Amniotic epithelial cell (primary cell): ENCODE data around the gene JOSD1.

Experiments
- DNase-seq: peaks from one replicate; pipeline ENCODE4 v3.0.0-alpha.2; 2010; ENCODE audit warnings: low read depth

The JOSD1 gene

DNA sequence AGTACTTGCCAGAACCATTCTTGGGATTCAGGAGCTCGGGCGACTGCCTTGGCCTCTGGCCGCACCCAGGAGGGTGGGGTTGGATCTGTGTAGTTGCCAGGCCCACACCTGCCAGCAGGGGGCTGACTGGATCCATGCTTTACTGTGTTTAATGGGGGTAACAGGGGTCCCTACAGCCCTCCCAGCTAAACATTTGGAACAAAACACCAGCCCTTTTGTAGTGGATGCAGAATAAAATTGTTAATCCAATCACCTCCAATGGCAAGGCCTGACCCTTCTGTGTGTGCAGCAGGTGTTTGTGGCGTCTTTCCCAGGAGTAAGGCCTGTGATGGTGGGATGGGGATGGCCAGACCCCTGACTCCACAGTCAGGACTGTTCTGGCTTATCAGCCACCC lies 32.6 kb upstream of the JOSD1 start:
- peak; percentile 40 for DNase-seq

DNA sequence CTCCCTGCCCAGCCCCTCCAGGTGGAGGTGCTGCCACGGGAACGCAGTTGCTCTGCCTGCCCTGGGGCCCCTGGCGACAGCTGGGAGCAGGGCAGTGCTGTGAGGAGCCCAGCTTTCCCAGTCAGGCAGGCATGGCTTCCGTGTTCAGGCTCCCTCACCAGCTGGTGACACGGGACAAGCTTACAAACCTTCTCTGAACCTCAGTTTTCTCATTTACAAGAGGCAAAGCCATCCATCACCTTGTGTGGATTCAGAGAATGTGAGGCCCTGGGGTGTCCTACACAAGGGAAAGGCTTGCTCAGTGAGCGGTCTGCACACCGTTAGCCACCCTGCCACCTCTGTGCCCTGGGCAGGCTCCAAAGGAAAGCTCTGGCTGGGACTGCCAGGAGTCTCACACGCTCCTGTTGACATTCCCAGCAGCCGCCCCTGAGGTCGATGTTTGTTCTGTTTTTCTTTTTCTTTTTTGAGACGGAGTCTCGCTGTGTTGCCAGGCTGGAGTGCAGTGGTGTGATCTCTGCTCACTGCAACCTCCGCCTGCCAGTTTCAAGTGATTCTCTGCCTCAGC lies 31.6 kb upstream of the JOSD1 start:
- no peak for DNase-seq

GRCh38 chr22:38731703-38732161 lies 31.0 kb upstream of the JOSD1 start:
- DNase-seq, result no peak

DNA sequence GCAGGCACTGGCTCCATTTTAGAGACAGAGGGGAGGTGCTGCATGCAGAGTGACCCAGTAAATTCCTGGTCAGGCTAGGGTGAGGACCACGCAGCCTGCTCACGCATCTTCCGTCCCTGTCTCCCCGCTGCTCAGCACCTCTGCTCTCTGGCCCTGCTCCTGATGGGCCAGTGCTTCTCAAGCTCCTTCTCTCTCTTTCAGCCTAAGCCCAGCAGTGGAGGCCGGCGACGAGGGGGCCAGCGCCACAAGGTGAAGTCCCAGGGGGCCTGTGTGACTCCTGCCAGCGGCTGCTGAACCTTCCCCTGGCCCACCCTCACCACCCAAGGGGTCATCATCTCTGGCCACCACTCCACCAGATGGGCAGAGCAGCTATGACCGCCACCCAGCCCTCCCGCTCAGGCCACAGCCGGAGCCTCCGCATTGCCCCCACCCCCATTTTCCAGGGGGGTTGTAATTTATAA lies 29.7 kb upstream of the JOSD1 start:
- no peak for DNase-seq

GRCh38 chr22:38729946-38730345 lies 29.2 kb upstream of the JOSD1 start:
- DNase-seq, result no peak

- no peak for DNase-seq
Observed at GRCh38 chr22:38728871-38729796, 28.4 kb upstream of the JOSD1 start.

DNA sequence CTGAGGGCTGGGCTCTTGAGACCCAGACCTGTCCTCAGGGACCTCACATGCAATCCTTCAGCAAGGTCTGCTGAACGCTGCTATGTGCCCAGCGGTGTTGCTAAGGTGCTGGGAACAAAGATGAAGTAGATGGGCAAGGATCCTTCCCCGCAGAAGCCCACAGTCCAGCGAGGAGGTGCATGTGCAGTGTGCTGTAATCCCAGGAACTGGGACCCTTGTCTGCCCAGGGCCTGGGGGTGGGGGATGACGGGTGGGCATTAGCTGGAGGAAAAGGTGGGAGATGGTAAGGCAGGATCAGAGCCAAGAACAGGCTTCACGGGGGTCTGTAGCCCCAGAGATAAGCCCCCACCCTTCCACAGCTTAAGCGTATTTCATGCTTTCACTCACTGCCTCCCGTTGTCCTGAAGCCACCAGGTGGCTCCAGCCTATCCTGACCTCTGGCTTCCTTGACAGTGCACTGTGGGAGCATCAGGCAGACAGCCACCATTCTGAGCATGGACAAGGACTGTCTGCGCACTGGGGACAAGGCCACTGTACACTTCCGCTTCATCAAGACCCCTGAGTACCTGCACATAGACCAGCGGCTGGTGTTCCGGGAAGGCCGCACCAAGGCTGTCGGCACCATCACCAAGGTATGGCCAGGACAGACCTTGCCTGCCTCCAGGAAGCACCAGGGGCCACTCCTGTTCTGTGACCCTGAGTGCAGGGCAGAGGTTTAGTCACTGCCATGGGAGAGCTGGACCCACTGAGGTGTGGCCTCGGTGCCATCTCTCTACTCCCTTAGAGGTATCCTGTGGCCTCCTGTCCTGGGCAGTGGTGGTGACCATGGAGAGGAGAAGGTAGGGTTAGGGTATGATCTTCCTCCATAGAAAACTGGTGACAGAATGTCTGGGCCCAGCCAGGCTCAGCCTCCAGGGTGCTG lies 27.0 kb upstream of the JOSD1 start:
- DNase-seq, result no peak

DNA sequence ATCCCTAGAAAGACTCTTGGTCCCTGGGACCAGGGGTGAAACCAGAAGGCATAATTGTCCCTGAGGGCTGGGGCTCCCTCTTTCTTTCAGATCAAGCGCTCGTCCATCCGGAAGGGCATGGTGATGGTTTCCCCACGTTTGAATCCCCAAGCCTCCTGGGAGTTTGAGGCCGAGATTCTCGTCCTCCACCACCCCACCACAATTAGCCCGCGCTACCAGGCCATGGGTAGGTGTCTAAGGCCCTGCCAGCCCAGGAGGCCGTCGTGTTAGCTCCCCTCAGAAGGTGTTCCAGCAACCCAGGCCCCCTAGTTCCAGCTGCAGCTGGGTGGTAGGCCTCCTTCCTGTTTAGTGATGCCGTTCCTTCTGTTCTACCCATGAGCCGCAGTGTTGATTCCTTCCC lies 26.4 kb upstream of the JOSD1 start:
- DNase-seq, result no peak

- DNase-seq, result no peak
Observed at GRCh38 chr22:38725900-38726655, 25.3 kb upstream of the JOSD1 start.

GRCh38 chr22:38724926-38725571 lies 24.3 kb upstream of the JOSD1 start:
- peak; percentile 50 for DNase-seq

DNA sequence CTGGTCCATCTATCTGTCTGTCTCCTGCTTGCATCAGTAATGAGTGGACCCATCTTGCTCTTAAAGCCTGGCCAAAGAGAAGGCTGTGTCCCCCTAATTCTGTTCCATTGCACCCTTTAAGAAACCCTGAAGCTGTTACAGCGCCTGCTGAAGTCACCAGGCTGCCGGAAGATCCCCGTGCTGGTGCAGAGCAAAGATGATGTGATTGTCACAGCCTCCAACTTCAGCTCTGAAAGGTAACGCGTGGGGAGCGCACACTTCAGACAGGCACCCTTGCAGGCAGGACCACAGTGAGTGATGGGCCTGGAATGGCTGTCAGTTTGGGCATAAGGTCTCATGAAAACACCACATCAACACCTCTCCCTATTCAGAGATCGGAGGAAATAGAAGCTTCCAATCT lies 23.4 kb upstream of the JOSD1 start:
- no peak for DNase-seq

- DNase-seq, result no peak
Observed at GRCh38 chr22:38721551-38721950, 20.8 kb upstream of the JOSD1 start.

GRCh38 chr22:38720350-38720749 lies 19.6 kb upstream of the JOSD1 start:
- no peak for DNase-seq

GRCh38 chr22:38719196-38719595 lies 18.5 kb upstream of the JOSD1 start:
- no peak for DNase-seq

- DNase-seq, result peak; percentile 81
Observed at GRCh38 chr22:38718414-38718813, 17.7 kb upstream of the JOSD1 start.

DNA sequence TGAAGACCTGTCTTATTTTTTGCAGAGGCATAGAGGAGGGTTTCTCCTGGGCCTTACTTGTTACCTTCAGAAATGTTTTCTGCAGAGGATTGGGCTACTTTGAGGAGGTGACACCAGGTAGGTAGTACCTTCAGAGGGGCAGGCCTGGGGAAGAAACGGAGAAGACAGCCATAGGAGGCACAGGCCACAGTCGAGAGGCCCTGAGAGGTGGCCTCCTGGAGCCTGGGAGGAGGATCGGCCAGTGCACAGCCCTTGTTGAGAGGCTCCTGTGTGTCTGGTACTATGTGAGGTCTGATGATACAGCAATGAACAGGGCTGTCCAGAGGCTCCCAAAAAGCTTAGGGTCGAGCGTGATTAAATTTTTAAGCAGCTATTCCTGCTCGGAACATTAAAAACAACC lies 16.5 kb upstream of the JOSD1 start:
- DNase-seq, result no peak

DNA sequence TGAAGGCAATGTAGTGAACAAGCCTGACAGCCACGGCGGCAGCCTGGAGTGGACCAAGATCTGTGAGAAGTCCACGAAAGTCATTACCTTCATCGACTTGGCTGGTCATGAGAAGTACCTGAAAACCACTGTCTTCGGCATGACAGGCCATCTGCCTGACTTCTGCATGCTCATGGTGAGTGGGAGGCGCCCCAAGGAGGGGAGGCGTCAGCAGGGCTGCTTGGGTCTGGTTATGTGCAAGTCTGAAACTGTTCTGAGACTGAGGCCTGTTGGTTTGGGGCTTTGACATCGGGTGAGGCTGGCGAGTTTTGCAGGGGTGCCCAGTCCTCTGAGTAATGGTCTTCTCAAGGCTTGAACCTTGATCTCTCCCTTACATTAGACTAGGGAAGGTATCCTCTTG lies 16.1 kb upstream of the JOSD1 start:
- no peak for DNase-seq

GRCh38 chr22:38716271-38716670 lies 15.5 kb upstream of the JOSD1 start:
- no peak for DNase-seq

DNA sequence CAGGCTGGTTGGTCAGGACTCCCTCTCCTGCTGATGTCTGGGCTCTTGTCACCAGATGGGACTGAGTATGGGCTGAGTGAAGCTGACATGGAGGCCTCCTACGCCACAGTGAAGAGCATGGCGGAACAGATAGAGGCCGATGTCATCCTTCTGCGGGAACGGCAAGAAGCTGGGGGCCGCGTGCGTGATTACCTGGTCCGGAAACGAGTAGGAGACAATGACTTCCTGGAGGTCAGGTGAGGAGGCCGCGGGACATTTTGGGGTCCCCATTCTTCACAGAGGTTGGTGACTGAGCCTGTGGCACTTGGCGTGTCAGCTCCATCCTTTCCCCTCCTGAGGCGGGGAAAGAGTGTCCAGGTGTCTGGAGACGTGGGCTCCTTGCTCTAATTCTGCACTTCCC lies 15.1 kb upstream of the JOSD1 start:
- no peak for DNase-seq

DNA sequence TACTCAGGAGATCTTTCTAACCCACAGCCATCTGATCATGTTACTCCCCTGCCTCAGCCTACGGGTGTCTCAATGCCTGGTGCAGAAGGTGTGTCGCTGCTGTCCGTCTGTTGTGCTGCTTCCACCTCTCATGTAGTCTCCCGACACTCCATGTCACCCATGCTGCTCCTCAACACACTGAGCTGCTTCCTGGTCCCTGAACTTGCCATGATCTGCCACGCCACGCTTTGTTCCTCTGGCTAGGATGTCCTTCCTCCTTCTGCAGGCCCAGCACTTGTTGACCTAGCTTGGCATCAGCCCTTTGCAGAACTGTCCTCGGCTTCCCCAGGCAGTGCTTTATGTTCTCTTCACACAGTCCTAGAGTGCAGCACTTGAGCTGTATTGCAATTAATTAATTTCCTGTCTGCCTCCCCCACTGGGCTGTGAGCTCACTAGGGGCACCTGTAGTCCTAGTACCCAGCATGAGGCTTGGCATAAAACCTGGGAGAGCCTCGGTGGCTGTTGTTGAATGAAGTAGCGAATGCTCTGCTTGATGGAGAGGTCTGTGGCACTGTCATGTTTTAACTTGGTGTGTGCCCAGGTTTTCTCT lies 14.5 kb upstream of the JOSD1 start:
- no peak for DNase-seq

GRCh38 chr22:38713921-38714320 lies 13.2 kb upstream of the JOSD1 start:
- no peak for DNase-seq
